HG02973 (cell line): Measurements from ENCODE around the gene SH3GL3.
A peak's percentile ranks its signal among the peaks of the same experiment; 100 is the strongest.

Source experiments
- ATAC-seq: cut with Tn5 transposase; IDR thresholded peaks from one replicate; pipeline ENCODE4 v1.9.1; 2021; ENCODE audit warnings: moderate library complexity; ENCODE audit not compliant: unreplicated experiment

SH3GL3 gene, protein sequence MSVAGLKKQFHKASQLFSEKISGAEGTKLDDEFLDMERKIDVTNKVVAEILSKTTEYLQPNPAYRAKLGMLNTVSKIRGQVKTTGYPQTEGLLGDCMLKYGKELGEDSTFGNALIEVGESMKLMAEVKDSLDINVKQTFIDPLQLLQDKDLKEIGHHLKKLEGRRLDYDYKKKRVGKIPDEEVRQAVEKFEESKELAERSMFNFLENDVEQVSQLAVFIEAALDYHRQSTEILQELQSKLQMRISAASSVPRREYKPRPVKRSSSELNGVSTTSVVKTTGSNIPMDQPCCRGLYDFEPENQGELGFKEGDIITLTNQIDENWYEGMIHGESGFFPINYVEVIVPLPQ

DNA sequence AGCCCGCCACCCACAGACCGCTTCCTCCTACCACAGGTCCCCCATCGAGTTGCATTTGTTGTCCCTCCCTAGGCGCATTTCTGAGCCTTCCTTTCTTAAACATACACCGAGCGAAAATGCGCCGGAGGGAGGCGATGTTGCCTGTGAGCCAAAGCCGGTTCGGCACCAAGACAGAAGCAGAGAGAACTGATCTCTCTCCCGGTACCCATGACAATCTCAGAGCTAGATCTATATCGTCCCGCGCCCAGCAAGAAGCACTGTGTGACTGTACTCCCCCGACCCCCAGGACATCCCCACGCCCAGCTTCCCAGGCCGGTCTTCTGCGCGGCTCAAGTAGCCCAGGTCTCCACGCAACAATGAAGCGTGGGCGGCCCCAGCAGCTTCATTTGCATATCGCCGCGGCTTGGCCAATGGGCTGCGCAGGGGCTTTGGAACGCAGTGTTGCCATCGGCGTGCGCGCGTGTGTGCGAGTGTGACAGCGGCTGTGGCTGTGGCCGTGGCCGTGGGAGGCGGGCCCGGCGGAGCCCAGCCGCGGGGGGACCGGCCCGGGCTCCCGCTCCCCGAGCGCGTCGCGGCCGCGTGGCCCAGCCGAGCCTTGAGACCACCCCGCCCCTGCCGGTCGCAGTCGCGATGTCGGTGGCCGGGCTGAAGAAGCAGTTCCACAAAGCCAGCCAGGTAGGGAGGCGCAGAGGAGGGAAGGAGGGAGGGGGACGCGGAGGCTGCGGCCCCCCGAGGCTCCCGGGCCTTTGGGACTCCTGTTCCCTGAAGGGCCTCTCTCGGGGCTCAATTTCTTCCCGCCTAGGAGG, at the start of gene SH3GL3:
Gene SH3GL3 (plus strand): TSS at position 438 of the 806 bp plus-strand sequence. CDS start 193 bp downstream, at position 631.
- ATAC-seq, result no peak

DNA sequence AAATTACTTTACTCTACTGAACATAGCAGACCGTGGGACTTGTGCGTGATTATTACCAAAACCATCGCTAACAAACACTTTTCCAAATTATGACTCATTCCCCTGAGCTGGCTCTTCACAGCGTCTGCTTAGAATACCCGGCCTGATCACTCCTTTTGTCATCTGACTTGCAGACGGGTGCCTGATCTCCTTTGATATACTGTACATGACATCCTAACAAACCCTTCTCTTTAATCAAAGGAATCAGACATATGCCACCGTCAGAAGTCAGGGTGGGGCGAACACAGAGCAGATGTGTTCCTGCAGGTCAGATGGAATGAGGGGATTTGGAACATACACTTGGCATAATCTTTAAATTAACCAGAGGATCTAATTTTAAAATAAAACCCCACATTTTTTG, 48.5 kb upstream of the SH3GL3 start:
- ATAC-seq, result no peak

DNA sequence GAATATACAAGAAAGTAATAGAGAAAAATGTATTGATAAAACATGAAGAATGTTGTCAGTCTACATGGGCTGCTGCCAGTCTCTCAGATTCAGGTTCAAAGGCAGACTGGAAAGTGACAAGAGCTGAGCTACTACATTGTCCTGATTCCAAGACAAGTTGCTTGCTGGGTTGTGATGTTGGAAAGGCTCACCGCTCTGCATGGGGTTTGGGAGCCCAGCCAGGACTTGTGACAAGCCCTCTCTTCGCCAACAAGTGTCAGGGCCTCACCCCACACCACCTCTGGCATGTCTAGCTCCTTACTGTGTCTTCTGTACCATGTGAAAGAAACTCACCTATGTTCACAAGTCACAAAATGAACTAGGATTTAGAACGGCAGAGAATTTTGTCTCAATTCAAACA, 43.0 kb upstream of the SH3GL3 start:
- ATAC-seq, result no peak

DNA sequence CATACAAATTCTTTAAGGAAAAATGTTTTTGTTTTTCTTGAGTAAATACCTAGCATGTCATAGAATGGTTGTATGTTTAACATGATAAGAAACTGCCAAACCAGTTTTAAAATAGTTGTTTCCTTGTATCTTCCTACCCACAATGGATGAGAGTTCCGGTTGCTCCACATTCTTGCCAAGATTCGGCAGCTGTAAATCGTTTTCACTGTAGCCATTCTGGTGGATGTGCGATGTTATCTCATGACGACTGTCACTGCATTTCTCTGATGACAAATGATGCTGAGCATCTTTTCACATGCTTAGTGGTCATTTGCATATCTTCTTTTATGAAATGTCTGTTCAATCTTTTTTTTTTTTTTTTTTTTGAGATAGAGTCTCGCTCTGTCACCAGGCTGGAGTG, 36.6 kb upstream of the SH3GL3 start:
- ATAC-seq, result no peak

DNA sequence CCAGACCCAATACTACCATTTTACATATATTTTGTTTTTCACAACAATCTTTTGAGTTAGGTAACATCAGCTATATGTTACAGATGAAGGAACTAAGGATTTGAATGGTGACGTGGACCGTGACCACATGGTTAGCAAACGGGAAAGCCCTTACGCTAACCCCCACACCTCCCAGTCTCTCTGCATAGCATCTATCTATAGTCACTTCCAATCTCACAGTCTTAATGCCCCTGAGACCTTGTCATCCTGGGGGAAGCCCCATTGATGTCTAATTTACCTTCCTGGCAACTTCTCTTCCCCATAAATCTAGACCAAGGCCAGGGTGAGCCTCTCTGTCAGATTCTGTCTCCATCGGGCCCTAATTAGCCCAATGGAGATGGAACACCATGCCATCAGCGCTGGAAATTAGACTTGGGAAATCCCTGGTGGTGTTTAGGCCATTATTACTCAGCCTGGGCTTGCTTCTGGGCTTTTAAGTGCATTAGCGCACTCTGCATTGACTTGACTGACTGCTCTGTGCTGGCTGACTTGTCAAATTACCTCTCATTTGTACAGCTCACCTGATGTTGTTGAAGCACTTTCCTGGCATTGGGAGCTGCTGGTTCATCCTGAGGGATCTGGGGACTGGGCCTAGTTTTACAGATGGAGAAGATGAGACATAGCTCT, 34.0 kb upstream of the SH3GL3 start:
- peak; percentile 58 for ATAC-seq

DNA sequence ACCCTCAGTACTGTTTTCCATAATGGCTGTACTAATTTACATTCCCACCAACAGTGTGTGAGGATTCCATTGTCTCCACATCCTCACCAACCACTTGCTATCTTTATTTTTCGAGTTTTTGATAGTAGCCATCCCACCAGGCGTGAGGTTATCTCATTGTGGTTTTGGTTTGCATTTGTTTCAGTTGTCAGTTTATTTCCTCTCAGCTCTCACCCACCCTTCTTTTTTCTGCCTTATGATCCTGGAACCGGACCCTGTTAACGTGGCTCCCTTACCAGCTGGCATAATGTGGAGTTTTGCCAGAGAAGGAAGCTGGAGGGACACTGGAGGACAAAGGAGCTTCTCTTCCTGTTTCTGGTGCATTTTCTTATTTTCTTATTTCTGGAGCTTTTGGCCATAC, 25.1 kb upstream of the SH3GL3 start:
- ATAC-seq, result no peak

DNA sequence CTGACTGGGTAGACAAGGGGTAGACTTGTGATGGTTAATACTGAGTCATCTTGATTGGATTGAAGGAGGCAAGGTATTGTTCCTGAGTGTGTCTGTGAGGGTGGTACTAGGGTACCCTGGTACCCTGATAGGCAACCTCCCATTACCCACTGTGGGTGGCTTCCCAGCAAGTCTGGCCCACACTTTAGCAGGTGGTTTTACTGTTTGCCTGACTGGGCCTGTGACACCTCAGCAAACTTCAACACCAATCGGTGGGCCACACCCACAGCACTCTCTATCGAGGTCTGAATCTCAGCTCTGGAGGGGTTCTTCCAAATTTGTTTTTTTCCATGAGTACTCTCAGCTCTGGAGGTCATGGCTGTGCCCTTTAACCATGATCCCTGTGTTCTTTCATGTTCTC, 24.6 kb upstream of the SH3GL3 start:
- no peak for ATAC-seq

DNA sequence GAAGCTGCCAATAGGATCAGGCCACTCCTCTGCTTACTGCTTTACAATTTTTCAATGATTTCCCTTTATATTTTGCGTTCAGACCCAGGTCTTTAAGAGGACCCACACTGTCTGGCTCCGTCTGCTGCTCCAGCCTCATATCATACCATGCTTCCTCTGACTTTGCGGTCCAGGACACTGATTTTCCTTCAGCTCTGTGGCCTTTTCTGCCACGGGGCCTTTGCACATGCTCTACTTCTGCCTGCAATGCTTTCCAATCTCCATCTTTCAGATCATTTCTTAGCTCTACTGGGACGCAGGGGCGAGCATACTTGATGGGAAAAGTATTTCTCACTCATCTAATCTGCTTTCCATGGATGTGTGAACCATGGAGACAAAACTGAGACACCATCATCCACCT, 23.0 kb upstream of the SH3GL3 start:
- no peak for ATAC-seq

DNA sequence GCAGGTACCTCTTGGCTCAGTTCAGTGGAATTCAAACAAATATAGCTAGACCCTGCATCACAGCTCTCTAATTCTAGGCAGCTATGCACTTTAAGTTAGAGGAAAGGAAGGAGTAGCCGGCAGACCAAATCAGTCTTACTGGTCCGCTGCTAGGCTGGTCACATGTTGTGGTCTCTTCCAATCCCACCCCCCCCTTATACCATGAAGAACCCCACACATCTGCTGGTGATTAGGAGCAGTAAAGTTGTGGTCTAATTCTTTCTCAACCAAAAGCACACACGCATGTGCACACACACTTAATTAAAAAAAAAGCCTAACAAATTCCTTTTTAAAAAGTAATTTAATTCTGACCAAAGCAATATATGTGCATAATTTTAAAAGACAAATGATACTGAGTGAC, 16.7 kb upstream of the SH3GL3 start:
- ATAC-seq, result no peak

DNA sequence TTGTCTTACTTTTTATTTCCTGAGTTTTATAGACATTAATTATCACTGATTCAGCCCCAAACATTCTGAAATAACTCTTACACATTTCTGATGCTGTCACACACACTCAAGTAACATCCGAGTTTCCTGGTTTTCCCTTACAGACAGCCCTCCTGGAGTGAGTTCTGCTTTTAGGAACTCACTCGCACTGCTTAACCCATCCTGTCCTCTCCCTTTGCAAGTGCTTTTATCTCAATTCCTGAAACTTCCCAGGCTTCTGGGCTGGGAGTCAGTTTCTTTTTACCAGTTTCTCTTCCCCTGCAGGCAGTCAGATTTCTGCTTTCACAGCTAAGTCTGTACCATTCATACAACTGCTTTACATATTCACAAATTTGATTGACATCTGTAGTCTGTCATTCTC, 15.6 kb upstream of the SH3GL3 start:
- no peak for ATAC-seq

DNA sequence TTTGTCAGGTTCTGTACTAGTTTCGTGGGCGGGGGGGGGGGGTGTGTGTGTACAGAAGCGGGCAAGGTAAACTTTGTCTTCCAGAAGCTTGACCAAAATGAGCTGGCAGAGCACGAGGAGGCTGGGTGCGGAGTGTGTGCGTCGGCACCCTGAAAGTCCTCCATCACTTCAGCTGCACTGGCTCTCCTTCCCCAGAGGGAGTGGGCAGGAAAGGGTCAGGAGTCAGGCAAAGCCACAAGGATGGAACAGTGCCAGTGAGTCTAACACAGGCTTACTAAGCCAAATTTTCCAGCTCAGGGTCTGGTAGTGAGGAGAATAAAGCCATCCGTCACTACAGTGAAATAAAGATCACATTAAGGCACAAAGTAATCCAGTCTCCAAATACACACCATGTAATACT, 11.9 kb upstream of the SH3GL3 start:
- no peak for ATAC-seq

DNA sequence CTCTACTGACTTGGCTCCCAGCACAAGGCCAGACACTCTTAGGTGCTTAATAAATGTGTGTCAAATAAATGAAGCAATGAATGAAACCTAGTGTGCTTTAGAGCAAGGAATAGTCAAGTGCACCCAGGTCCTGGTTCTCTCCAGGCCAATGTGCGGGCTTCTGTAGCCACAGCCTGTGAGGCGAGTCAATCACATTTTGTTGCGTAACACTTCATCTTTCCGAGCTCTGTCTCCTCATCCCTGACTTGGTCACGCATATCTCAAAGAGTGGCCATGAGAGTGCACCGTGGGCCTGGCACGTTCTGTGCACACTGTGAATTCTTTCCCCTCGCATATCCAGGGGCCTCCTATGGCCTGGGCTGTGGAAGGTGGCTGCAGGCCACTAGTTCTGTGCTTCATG, 11.4 kb upstream of the SH3GL3 start:
- no peak for ATAC-seq

DNA sequence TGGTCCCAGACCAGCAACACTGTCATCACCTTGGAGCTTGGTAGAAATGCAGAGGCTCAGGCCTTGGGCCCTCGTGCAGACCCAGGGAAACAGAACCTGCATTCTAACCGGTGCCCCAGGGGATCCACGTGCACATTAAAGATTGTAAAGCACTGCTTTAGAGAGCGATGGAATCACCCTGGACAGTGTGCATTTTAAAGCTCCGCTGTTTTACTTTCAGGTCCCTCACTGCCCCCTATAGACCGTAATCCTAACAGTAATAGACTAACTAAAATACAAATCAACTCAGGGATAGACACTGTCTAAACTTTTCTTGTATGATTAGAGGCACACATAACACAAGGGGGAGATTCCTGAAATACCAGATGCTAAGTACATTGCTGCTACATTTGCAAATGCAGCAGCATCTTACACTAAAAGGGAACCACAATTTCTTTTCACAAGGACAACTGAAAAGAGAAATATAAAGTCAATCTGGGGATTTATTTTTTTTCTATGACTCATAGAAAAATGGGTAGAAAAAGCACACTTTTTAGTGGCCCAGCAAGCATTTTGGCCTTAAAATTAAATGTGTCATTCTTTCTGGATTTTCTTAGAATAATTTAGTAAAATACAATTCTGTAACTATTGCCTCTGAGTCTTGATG, 10.5 kb upstream of the SH3GL3 start:
- no peak for ATAC-seq

DNA sequence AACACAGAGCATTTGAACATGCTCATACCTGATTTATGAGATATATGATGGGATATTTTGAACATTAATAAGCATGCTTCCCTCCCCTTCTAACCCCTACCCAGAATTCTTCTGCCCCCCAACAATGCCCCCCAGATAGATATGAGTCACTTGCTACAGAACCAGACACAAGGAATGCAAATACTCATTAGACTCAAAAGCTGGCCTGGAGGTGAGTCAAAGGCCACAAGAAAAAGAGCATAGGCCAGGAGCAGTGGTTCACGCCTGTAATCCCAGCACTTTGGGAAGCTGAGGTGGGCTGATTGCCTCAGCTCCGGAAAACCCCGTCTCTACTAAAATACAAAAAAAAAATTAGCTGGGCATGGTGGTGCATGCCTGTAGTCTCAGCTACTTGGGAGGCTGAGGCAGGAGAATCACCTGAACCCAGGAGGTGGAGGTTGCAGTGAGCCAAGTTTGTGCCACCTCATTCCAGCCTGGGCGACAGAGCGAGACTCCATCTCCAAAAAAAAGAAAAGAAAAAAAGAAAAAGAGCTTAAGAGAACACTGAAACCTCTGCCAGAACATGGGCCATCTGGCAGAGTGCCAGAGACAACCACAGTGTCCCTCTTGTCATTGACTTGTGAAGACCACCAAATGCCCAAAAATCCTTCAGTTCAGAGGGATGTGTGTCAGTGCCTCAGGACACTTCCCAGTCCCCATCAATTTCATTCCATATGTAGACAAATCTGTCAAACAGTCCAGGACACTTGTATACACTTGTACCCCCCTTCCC, 3.9 kb upstream of the SH3GL3 start:
- no peak for ATAC-seq

DNA sequence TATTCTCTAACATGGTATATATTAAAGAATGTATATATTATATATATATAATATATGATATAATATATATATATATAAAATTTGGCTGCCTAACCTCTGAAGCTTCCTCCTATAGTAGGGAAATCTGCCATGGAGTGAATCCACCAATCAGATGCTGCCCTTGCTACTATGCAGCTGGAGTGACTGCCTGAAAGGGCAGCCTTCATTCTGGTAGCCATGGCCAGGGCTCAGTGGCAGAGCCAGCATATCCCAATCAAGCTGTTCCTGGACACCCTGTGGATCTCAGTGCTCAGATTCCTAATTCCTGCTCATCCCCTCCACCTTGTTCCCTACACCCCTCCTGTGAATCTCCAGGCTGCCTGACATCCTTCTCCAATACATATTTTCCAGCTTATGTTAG, 2.2 kb upstream of the SH3GL3 start:
- ATAC-seq, result no peak

DNA sequence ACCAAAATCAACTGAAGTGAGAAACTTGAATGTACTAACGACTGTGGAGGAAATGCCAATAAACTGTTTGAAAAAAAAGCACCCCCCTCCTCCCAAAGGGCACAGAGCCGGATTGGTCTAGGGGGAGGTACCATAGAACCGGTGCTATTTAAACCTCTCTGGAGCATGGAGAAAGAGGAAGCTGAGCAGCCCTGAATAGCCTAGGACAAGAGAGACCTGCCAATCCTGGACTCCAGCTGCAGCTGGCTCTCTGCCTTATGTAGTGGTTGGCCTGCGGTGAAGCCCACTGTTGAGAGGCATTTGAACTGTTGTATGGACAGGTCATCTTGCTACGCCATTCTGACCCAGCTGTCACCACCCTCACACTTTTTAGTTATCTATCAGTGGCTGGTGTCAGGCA, 1.5 kb upstream of the SH3GL3 start:
- no peak for ATAC-seq

DNA sequence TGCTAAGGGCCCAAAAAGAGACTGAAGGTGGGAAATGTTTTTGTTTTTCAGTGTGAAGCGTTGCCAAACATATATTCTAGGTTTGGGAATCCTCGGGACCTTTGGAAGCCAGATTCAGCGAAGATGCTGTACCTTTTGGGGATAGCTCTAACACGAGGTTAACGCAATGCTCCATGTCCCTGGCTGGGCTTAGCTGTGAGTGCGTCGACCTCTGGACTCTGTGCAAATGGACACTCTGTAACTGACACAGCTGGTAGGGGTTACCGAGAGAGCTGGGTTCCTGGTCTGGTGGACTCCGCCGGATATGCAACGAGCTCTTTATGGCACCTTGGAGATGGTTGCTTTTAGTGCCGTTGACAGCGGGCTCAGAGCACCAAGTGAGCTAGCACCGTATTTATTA, 724 bp upstream of the SH3GL3 start:
- ATAC-seq, result no peak

DNA sequence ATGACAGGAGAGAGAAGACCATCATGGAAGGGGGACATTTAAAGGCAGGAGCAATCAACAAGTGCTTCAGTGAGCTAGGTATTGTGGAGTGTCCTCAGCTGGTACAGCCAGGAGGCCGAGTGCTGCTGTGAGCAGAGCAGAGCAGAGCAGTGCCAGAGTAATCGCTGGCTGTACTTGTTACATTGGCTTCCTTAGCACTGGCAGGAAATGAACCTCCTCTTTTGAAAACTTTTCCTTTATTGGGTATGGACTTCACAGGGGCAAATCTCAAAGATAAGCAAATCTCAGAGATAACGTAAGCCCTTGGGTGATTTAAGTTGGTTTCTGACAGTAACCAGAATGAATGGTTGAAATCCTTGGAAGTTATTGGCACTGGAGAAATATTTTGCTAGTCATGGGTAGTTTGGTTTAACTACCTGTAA, 2.1 kb downstream of the SH3GL3 start:
- ATAC-seq, result no peak

DNA sequence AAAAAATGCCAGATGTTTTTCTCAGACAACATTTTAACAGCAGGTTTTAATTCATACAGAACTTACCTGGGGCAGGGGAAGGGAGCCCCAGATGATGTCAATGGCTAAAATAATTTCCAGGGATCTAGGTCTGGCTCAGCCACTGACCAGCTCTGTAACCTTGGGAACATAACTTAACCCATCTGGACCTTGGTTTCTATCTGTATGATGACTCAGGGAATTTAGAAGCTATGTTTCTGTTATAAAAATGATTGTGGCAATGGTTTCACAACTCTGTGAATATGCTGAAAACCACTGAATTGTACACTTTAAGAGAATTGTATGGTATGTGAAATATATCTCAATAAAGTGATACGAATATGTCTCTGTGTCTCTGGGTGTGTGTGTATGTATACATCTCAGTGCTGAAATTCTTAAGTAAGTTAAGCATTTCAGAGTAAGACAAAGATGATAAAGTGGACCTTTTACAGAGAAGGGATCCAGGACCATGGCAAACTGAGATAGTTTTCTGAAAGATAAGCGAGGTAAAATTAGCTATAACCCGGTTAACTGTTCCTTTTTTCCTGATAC, 2.9 kb downstream of the SH3GL3 start:
- ATAC-seq, result no peak

DNA sequence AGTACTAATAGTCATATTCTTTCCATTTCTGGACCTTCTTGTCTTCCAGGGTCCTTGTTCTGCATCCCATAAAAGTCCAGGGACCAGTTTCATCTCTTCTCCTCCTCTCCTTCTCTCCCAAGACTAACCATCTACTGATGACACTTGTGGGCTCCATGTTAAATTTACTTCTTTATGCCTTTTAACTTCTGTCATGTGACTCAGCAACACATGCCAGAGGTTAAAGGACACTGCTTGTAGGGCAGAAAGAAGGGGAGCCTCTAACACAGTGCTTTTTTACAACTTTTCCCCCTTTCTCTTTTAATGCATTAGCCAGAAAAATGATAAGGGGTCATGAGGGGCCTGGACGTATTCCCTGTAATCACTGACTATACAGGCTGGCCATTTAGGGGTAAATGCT, 10.0 kb downstream of the SH3GL3 start:
- no peak for ATAC-seq
